Globus pallidus (tissue), 1 donor: Measurements from ENCODE around the gene CYFIP1.
A peak's percentile ranks its signal among the peaks of the same experiment; 100 is the strongest.

Source experiments
- DNase-seq: peaks from one replicate; pipeline ENCODE4 v3.0.0-alpha.2; 2015; ENCODE audit warnings: low spot score

CYFIP1 gene

GRCh38 chr15:22867886-22868285 lies 112.3 kb downstream of the CYFIP1 start:
- DNase-seq = no peak

- no peak for DNase-seq
These were observed 114.1 kb downstream of the CYFIP1 start for GRCh38 chr15:22866079-22866478.

- no peak for DNase-seq
These were observed 116.8 kb downstream of the CYFIP1 start for GRCh38 chr15:22863356-22863755.

GRCh38 chr15:22861161-22861560 lies 119.0 kb downstream of the CYFIP1 start:
- DNase-seq = peak; percentile 40

GRCh38 chr15:22856659-22857058 lies 123.5 kb downstream of the CYFIP1 start:
- DNase-seq = no peak

- DNase-seq = no peak
These were observed 124.4 kb downstream of the CYFIP1 start for GRCh38 chr15:22855791-22856190.

- DNase-seq = no peak
These were observed 128.7 kb downstream of the CYFIP1 start for GRCh38 chr15:22851513-22851912.

- no peak for DNase-seq
These were observed 130.1 kb downstream of the CYFIP1 start for GRCh38 chr15:22850055-22850454.

GRCh38 chr15:22846073-22846472 lies 134.1 kb downstream of the CYFIP1 start:
- DNase-seq = no peak

- DNase-seq = no peak
These were observed 134.8 kb downstream of the CYFIP1 start for GRCh38 chr15:22845289-22845900.

GRCh38 chr15:22844421-22845288 lies 135.5 kb downstream of the CYFIP1 start:
- no peak for DNase-seq

GRCh38 chr15:22839046-22839695 lies 141.0 kb downstream of the CYFIP1 start:
- peak; percentile 41 for DNase-seq

GRCh38 chr15:22838292-22839042 lies 141.7 kb downstream of the CYFIP1 start, which contains the start of gene NIPA2:
Gene NIPA2, plus strand, starts transcription at chr15:22838666. Its CDS starts 13,066 bp downstream, at chr15:22851732.
- peak; percentile 97 for DNase-seq

GRCh38 chr15:22831473-22831872 lies 148.7 kb downstream of the CYFIP1 start:
- DNase-seq = no peak

GRCh38 chr15:22827125-22827524 lies 153.0 kb downstream of the CYFIP1 start:
- no peak for DNase-seq

GRCh38 chr15:22823495-22824128 lies 156.6 kb downstream of the CYFIP1 start:
- no peak for DNase-seq

GRCh38 chr15:22819651-22820050 lies 160.5 kb downstream of the CYFIP1 start:
- no peak for DNase-seq
